Mucosa of descending colon (tissue), 3 donors: Measurements from ENCODE around the gene TUBGCP6. TPM values are rescaled to one million over a fixed set of nuclear protein-coding genes. Genes with fewer than 3 reads are reported as not detected.

Experiments
- ATAC-seq: fragments of 200-7000 bp; cut with Tn5 transposase; one replicate; pipeline ENCODE4 v1.9.1; 2020; ENCODE audit warnings: mild to moderate bottlenecking, moderate library complexity
- DNase-seq, 3 donors: peaks; one replicate each; pipeline ENCODE4 v3.0.0-alpha.2; 2020
- H3K36me3 ChIP-seq: fragments of 200-600 bp; one replicate; pipeline ENCODE4 v1.8.0; 2021; ENCODE audit warnings: low read depth, mild to moderate bottlenecking
- H3K4me1 ChIP-seq: fragments of 200-600 bp; one replicate; pipeline ENCODE4 v1.8.0; 2021; ENCODE audit warnings: low read depth, mild to moderate bottlenecking
- H3K4me3 ChIP-seq: fragments of 200-600 bp; one replicate; pipeline ENCODE4 v1.8.0; 2021; ENCODE audit warnings: mild to moderate bottlenecking
- H3K9me3 ChIP-seq: fragments of 200-600 bp; one replicate; pipeline ENCODE4 v1.8.0; 2021; ENCODE audit warnings: mild to moderate bottlenecking
- intact Hi-C, 2 donors: fragments of 100-400 bp; cut with DNase I in 1 of 2; cut with micrococcal nuclease in 1 of 2; formaldehyde crosslinking; loops; one replicate each; pipeline versions ENCODE4 v1.11.0 to v1.11.1; 2022; cut with DNase I, micrococcal nuclease
- total RNA-seq, 3 donors: library from RNA; stranded (reverse); fragmentation: NEBNext Ultra II Directional in 2 of 3; extraction: Animal tissue kit (Norgen Biotek cat#: 25700) in 2 of 3; gene quantifications; one replicate each; pipeline versions ENCODE4 v1.2.1 to v1.2.4, GENCODE V29; 2021 to 2023
- TF ChIP-seq, protein P1 (sequence below): fragments of 200-600 bp; IDR thresholded peaks from one replicate; pipeline ENCODE4 v1.8.0; 2022; ENCODE audit warnings: antibody characterized with exemption, mild to moderate bottlenecking
- donor health status: DM: no; HTN: no; CAD: no; lungs with moderate emphysema.
- donor health status: DM: no; HTN: no; CAD: no.
- donor health status: DM: no; HTN: yes; CAD: no.

The TUBGCP6 gene
- total RNA-seq, 3 donors from 2014 or later = 34.5 to 41.6 (median 40.5) TPM

DNA sequence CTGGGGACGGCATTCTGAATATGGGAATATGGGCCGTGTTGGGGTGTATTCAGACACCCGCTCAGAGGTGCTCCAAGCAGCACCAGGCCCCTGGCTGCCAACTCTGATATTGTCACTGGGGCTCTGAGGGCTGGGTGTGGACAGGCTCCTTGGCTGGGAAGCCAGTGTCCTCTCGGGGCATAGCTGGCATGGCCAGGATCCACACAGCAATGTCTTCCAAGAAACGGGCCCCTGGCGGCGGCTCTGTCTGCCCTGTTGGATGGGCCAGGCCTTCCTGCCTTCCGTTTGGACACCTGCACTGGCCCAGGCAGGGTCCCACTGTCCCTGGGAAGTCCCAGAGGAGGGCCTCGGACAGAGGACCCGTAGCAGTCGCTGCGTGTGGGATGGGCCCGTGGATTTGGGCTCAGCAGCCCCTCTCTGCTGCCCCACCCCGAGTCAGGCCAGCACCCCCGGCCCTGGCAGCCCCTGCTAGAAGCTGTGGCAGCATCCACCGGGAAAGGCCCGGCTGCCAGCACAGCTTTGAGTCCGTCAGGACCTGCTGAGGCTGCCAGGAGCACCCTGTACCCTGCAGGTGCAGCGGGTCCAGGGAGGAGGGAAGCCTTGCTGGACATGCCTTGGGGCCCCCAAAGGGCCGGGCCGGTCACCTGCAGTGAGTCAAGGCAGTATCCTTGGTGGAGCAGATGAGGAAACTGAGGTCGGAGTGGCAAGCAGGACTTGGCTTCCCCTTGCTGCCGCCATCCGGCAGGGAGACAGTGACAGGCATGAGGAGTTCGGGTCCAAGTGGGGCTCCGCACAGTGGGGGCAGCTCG lies 70.2 kb downstream of the TUBGCP6 start:
- TF ChIP-seq, protein P1, sequence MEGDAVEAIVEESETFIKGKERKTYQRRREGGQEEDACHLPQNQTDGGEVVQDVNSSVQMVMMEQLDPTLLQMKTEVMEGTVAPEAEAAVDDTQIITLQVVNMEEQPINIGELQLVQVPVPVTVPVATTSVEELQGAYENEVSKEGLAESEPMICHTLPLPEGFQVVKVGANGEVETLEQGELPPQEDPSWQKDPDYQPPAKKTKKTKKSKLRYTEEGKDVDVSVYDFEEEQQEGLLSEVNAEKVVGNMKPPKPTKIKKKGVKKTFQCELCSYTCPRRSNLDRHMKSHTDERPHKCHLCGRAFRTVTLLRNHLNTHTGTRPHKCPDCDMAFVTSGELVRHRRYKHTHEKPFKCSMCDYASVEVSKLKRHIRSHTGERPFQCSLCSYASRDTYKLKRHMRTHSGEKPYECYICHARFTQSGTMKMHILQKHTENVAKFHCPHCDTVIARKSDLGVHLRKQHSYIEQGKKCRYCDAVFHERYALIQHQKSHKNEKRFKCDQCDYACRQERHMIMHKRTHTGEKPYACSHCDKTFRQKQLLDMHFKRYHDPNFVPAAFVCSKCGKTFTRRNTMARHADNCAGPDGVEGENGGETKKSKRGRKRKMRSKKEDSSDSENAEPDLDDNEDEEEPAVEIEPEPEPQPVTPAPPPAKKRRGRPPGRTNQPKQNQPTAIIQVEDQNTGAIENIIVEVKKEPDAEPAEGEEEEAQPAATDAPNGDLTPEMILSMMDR = no peak
- Histone ChIP-seq H3K4me3 (no peak overlapping the region), H3K9me3 (no peaks in the 10 kb centered on the region), H3K4me1 (peaks cover 2% of the 10 kb centered on the region), H3K36me3 (no peaks in the 10 kb centered on the region)
- DNase-seq (peak in 1 of 3 donors; percentile 42), ATAC-seq (no peak)
- intact Hi-C loops = no loop called here

DNA sequence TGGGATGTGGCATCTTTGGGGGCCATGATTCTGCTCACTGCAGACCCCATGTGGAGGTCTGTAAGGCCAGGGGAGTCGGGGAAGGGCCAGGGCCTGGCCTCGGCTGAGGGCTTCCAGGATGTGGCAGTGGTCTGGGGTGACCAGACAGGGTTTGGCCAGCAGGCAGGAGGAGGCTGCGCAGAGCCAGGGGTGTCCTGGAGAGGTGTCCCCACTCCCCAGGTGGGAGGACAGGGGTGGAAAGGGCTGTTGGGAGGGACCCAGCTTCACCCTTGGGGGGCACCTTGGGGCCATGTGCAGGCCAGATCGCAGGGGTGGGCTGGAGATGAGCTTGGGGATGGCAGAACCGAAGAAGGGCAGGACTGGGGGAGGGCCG lies 70.9 kb downstream of the TUBGCP6 start:
- DNase-seq (peak in 1 of 3 donors; percentile 34), ATAC-seq (no peak)
- Histone ChIP-seq H3K9me3 (no peaks in the 10 kb centered on the region), H3K36me3 (no peaks in the 10 kb centered on the region), H3K4me1 (peaks cover 2% of the 10 kb centered on the region), H3K4me3 (no peak overlapping the region)
- TF ChIP-seq, protein P1 = no peak
- intact Hi-C loops = no loop called here

DNA sequence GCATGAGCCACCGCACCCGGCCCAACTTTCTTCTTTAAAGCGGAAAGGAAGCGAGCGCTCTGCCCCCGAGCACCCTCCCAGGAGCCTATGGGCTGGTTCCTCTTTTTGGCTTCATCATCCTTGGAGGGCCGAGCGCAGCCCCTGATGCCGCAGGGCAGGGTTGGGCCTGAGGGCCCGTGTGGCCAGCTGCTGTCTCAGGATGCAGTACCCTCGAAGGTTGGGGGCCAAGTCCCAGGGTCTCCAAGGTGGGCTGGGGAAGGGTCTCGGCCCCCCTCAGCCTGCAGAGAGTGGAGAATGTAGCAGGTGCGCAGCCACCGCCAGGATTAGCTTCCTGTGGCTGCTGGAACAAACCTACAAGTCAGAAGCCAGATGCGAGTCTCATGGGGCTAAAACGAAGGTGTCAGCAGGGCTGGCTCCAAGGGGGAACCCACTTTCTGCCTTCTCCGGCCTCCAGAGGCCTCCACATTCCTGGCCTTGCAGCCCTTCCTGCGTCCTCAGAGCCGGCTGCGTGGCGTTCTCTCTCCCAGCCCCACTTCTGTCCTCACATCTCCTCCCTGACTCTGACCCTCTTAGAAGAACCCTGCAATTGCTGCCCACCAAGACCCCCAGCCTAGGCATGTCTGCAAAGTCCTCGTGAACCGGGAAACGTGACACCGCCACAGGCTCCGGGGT lies 71.4 kb downstream of the TUBGCP6 start:
- H3K4me3 ChIP-seq = no peak overlapping the region
- H3K4me1 ChIP-seq = peaks cover 2% of the 10 kb centered on the region
- TF ChIP-seq, protein P1 = no peak
- no peaks in the 10 kb centered on the region for H3K9me3 ChIP-seq
- peak in 1 of 3 donors; percentile 48 for DNase-seq
- intact Hi-C loops = no loop called here
- ATAC-seq = peak; percentile 32
- H3K36me3 ChIP-seq = no peaks in the 10 kb centered on the region

DNA sequence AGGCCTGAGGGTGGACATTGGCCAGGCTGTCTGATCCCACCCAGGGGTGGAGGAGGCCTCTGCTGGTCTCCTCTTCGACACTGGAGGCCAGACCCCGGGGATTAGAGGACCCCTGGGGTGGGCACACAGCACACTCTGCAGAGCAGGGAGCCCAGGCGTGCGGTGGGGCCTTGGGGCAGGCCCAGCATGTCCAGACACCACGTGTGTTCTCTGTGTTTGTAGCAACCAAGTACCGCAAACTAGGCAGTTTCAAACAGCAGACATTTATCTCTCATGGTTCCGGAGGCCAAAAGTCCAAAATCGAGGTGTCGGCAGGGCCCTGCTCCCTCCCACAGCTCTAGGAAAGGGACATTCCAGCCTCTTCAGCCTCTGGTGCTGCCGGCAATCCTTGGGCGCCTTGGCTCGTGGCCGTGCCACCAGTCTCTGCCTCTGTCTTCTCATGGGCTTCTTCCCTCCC lies 72.8 kb downstream of the TUBGCP6 start:
- intact Hi-C loops = no loop called here
- peak in 1 of 3 donors; percentile 20 for DNase-seq
- Histone ChIP-seq H3K9me3 (no peaks in the 10 kb centered on the region), H3K4me1 (peaks cover 2% of the 10 kb centered on the region), H3K36me3 (no peaks in the 10 kb centered on the region), H3K4me3 (no peak overlapping the region)
- ATAC-seq = no peak
- TF ChIP-seq, protein P1 = no peak

DNA sequence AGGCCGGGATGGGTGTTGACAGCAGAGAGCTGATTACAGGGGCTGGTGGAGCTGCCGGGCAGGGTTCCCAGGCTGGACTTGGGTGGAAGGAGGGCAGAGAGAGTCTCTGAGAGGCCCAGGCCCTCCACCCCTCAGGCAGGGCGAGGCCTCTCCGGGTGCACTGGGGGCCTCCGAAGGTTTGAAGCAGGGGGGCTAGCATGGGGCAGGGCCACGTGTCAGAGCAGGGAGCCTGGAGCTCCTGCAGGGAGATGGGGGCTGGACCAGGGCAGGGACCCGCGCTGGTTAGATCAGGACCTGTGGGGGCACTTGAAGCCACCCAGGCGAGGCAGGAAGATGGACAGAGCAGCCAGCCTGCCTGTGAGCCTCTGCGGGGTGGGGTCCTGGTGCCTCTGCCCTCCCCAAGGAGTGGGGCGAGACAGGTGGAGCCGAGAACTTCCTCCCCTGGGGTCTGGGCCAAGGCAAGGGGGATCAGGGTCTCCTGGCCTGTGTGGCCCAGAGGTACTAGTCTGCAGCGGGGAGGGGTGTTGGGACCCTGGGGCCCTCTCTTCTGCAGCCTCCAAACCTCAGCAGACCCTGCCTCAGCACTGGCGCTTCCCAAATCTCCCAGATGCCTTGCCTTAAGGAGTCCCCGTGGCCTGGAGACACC lies 73.4 kb downstream of the TUBGCP6 start:
- DNase-seq = peak in 1 of 3 donors; percentile 42
- TF ChIP-seq, protein P1 = no peak
- intact Hi-C loops = no loop called here
- H3K9me3 ChIP-seq = no peaks in the 10 kb centered on the region
- peaks cover 2% of the 10 kb centered on the region for H3K4me1 ChIP-seq
- peak; percentile 18 for ATAC-seq
- no peak overlapping the region for H3K4me3 ChIP-seq
- H3K36me3 ChIP-seq = no peaks in the 10 kb centered on the region
